Progenitor cell of endocrine pancreas (in vitro differentiated cells): ENCODE measurements around the gene CROCC2. TPM values are rescaled to one million over a fixed set of nuclear protein-coding genes. Genes with fewer than 3 reads are reported as not detected.

ENCODE experiments used
- DNase-seq: peaks from one replicate; pipeline ENCODE4 v3.0.0; 2021; ENCODE audit warnings: low spot score; ENCODE audit not compliant: unreplicated experiment
- H3K27ac Mint-ChIP-seq: 2 replicates; pipeline ENCODE4 v1.8.0; 2021; ENCODE audit warnings: mild to moderate bottlenecking, moderate library complexity, mixed read lengths
- H3K27me3 Mint-ChIP-seq: 2 replicates; pipeline ENCODE4 v1.8.0; 2021; ENCODE audit warnings: mixed read lengths
- H3K36me3 Mint-ChIP-seq: 2 replicates; pipeline ENCODE4 v1.8.0; 2022; ENCODE audit warnings: mixed read lengths; ENCODE audit not compliant: insufficient read depth
- H3K4me1 Mint-ChIP-seq: 2 replicates; pipeline ENCODE4 v1.8.0; 2021; ENCODE audit warnings: low read depth, mixed read lengths
- H3K4me3 Mint-ChIP-seq: 2 replicates; pipeline ENCODE4 v1.8.0; 2021; ENCODE audit warnings: low read depth, mild to moderate bottlenecking, moderate library complexity, mixed read lengths
- H3K9me3 Mint-ChIP-seq: 2 replicates; pipeline ENCODE4 v1.8.0; 2021; ENCODE audit warnings: low read depth, mixed read lengths
- CTCF ChIP-seq: fragments of 200-600 bp; sonication (generic); IDR thresholded peaks from one replicate; pipeline ENCODE4 v1.5.0; 2021; ENCODE audit warnings: antibody characterized with exemption, mild to moderate bottlenecking; ENCODE audit not compliant: unreplicated experiment
- total RNA-seq: library from RNA; stranded (reverse); gene quantifications from 2 replicates; pipeline ENCODE4 v1.2.1, GENCODE V29; 2021

CROCC2 gene
- total RNA-seq, 1 donor from 2014 or later: 0.36 TPM

GRCh38 chr2:241009191-241009590 is 103.1 kb downstream of the CROCC2 start:
- H3K36me3 Mint-ChIP-seq: no peaks in the 10 kb centered on the region
- peaks cover 10% of the 10 kb centered on the region for H3K27me3 Mint-ChIP-seq
- no peak for TF ChIP-seq CTCF
- H3K27ac Mint-ChIP-seq: no peak overlapping the region
- H3K4me1 Mint-ChIP-seq: no peaks in the 10 kb centered on the region
- peaks cover 10% of the 10 kb centered on the region for H3K9me3 Mint-ChIP-seq
- no peak overlapping the region for H3K4me3 Mint-ChIP-seq
- peak; percentile 9 for DNase-seq

GRCh38 chr2:241009601-241010530 is 103.7 kb downstream of the CROCC2 start:
- H3K27me3 Mint-ChIP-seq: peaks cover 10% of the 10 kb centered on the region
- peaks cover 10% of the 10 kb centered on the region for H3K9me3 Mint-ChIP-seq
- no peak for TF ChIP-seq CTCF
- DNase-seq: peak; percentile 10
- no peaks in the 10 kb centered on the region for H3K4me1 Mint-ChIP-seq
- peak overlapping the region; percentile 45 for H3K27ac Mint-ChIP-seq
- no peak overlapping the region for H3K4me3 Mint-ChIP-seq
- H3K36me3 Mint-ChIP-seq: no peaks in the 10 kb centered on the region

- H3K4me1 Mint-ChIP-seq: no peaks in the 10 kb centered on the region
- H3K9me3 Mint-ChIP-seq: peaks cover 5% of the 10 kb centered on the region
- no peak for DNase-seq
- H3K27me3 Mint-ChIP-seq: peaks cover 10% of the 10 kb centered on the region
- no peak overlapping the region for H3K4me3 Mint-ChIP-seq
- TF ChIP-seq CTCF: no peak
- H3K27ac Mint-ChIP-seq: peak overlapping the region; percentile 45
- H3K36me3 Mint-ChIP-seq: no peaks in the 10 kb centered on the region
Observed at GRCh38 chr2:241010531-241011295, 104.6 kb downstream of the CROCC2 start.

GRCh38 chr2:241011296-241011600 is 105.1 kb downstream of the CROCC2 start:
- H3K9me3 Mint-ChIP-seq: no peaks in the 10 kb centered on the region
- H3K4me1 Mint-ChIP-seq: no peaks in the 10 kb centered on the region
- no peak for TF ChIP-seq CTCF
- DNase-seq: peak; percentile 7
- H3K4me3 Mint-ChIP-seq: no peak overlapping the region
- peaks cover 10% of the 10 kb centered on the region for H3K27me3 Mint-ChIP-seq
- H3K27ac Mint-ChIP-seq: no peak overlapping the region
- no peaks in the 10 kb centered on the region for H3K36me3 Mint-ChIP-seq

- no peak for TF ChIP-seq CTCF
- DNase-seq: peak; percentile 9
- H3K9me3 Mint-ChIP-seq: no peaks in the 10 kb centered on the region
- no peaks in the 10 kb centered on the region for H3K36me3 Mint-ChIP-seq
- H3K4me3 Mint-ChIP-seq: no peak overlapping the region
- H3K27ac Mint-ChIP-seq: no peak overlapping the region
- H3K27me3 Mint-ChIP-seq: peaks cover 10% of the 10 kb centered on the region
- no peaks in the 10 kb centered on the region for H3K4me1 Mint-ChIP-seq
Observed at GRCh38 chr2:241011751-241012510, 105.8 kb downstream of the CROCC2 start.
